Left renal cortex interstitium (tissue), 4 donors: Measurements from ENCODE around the gene CCDC150. TPM values are rescaled to one million over a fixed set of nuclear protein-coding genes. Genes with fewer than 3 reads are reported as not detected.
"Not testable (repeated sequence)": the region's sequence is repeated elsewhere in the genome, so short reads cannot be mapped to it uniquely, and the experiment has no call there.

Source experiments
- DNase-seq, 4 donors: peaks; one replicate each; pipeline ENCODE4 v3.0.0-alpha.2; 2013; ENCODE audit warnings: low read depth in 4 of 4, low spot score in 2 of 4, missing footprints in 1 of 4
- polyA plus RNA-seq, 4 donors: library from polyadenylated mRNA; unstranded; fragments of 120-200 nt; gene quantifications; one replicate each; pipeline ENCODE4 v1.2.1, GENCODE V29; 2013; ENCODE audit not compliant: insufficient read length in 4 of 4

CCDC150 gene
- 10 to 100 TPM; 16.4 to 31.4 (median 20.6) TPM for polyA plus RNA-seq

- DNase-seq = peak; percentile 71 to 92 (median 86)
Observed at GRCh38 chr2:196639180-196640030, at the start of gene CCDC150. Gene CCDC150 (plus strand): TSS chr2:196639715. CDS start chr2:196639767, 52 bp downstream.

GRCh38 chr2:196590286-196590685 is 49.2 kb upstream of the CCDC150 start:
- no peak for DNase-seq

- no peak for DNase-seq
Observed at GRCh38 chr2:196591004-196591403, 48.5 kb upstream of the CCDC150 start.

- DNase-seq = no peak
Observed at GRCh38 chr2:196591621-196592022, 47.9 kb upstream of the CCDC150 start.

GRCh38 chr2:196592331-196592910 is 47.1 kb upstream of the CCDC150 start:
- DNase-seq = peak; percentile 28 to 51 (median 40)

- peak; percentile 34 to 52 (median 47) for DNase-seq
Observed at GRCh38 chr2:196592911-196593881, 46.3 kb upstream of the CCDC150 start, which contains the start of gene HECW2. Gene HECW2 (minus strand): TSS chr2:196593554.

- no peak for DNase-seq
Observed at GRCh38 chr2:196594158-196594557, 45.4 kb upstream of the CCDC150 start.

GRCh38 chr2:196597531-196597930 is 42.0 kb upstream of the CCDC150 start:
- DNase-seq = no peak

GRCh38 chr2:196598412-196598811 is 41.1 kb upstream of the CCDC150 start:
- DNase-seq = no peak

GRCh38 chr2:196598846-196599245 is 40.7 kb upstream of the CCDC150 start:
- no peak for DNase-seq

- DNase-seq = no peak
Observed at GRCh38 chr2:196601430-196602306, 37.8 kb upstream of the CCDC150 start.

- DNase-seq = no peak
Observed at GRCh38 chr2:196604196-196604595, 35.3 kb upstream of the CCDC150 start.

- DNase-seq = no peak
Observed at GRCh38 chr2:196606516-196606915, 33.0 kb upstream of the CCDC150 start.

- DNase-seq = no peak
Observed at GRCh38 chr2:196607073-196607472, 32.4 kb upstream of the CCDC150 start.

GRCh38 chr2:196607896-196608295 is 31.6 kb upstream of the CCDC150 start:
- not testable (repeated sequence) for DNase-seq

- no peak for DNase-seq
Observed at GRCh38 chr2:196609806-196610205, 29.7 kb upstream of the CCDC150 start.

- no peak for DNase-seq
Observed at GRCh38 chr2:196610796-196611195, 28.7 kb upstream of the CCDC150 start.

- no peak for DNase-seq
Observed at GRCh38 chr2:196613302-196613701, 26.2 kb upstream of the CCDC150 start.

- DNase-seq = no peak
Observed at GRCh38 chr2:196617430-196617829, 22.1 kb upstream of the CCDC150 start.

- no peak for DNase-seq
Observed at GRCh38 chr2:196618661-196619060, 20.9 kb upstream of the CCDC150 start.
